ENCODE data around the gene ZNF74.
"Not testable (repeated sequence)": the region's sequence is repeated elsewhere in the genome, so short reads cannot be mapped to it uniquely, and the experiment has no call there.

ZNF74 gene

GRCh38 chr22:20393705-20394476, at the start of gene ZNF74:
TSS of gene ZNF74 (plus strand) at chr22:20394151. CDS start at chr22:20394629, 478 bp downstream.
- H3K27ac ChIP-seq = peak within 1 kb of the TSS; percentile 80
- TF ChIP-seq ZFX (IDR thresholded peaks at IDR 0.05) = peak; percentile 82
- TF ChIP-seq CTCF (conservative IDR thresholded peaks at IDR 0.05) = no peak

- not testable (repeated sequence) for H3K27ac ChIP-seq
Observed at GRCh38 chr22:20346553-20346952, 47.4 kb upstream of the ZNF74 start.

- not testable (repeated sequence) for H3K27ac ChIP-seq
Observed at GRCh38 chr22:20352536-20352935, 41.4 kb upstream of the ZNF74 start.

GRCh38 chr22:20354238-20354975, 39.5 kb upstream of the ZNF74 start:
- TF ChIP-seq CTCF (conservative IDR thresholded peaks at IDR 0.05) = no peak
- no peak for TF ChIP-seq ZFX (IDR thresholded peaks at IDR 0.05)
- no peak overlapping the region for H3K27ac ChIP-seq

- not testable (repeated sequence) for H3K27ac ChIP-seq
Observed at GRCh38 chr22:20355939-20356636, 37.9 kb upstream of the ZNF74 start.

GRCh38 chr22:20356906-20357305, 37.0 kb upstream of the ZNF74 start:
- not testable (repeated sequence) for H3K27ac ChIP-seq

GRCh38 chr22:20357967-20358366, 36.0 kb upstream of the ZNF74 start:
- not testable (repeated sequence) for H3K27ac ChIP-seq

GRCh38 chr22:20358503-20359239, 35.3 kb upstream of the ZNF74 start:
- H3K27ac ChIP-seq = not testable (repeated sequence)

- not testable (repeated sequence) for H3K27ac ChIP-seq
Observed at GRCh38 chr22:20360261-20360660, 33.7 kb upstream of the ZNF74 start.

- not testable (repeated sequence) for H3K27ac ChIP-seq
Observed at GRCh38 chr22:20360866-20361751, 32.8 kb upstream of the ZNF74 start.

GRCh38 chr22:20361752-20362229, 32.2 kb upstream of the ZNF74 start:
- H3K27ac ChIP-seq = not testable (repeated sequence)

GRCh38 chr22:20362403-20362802, 31.5 kb upstream of the ZNF74 start:
- H3K27ac ChIP-seq = not testable (repeated sequence)

- not testable (repeated sequence) for H3K27ac ChIP-seq
Observed at GRCh38 chr22:20364335-20365260, 29.4 kb upstream of the ZNF74 start.

- not testable (repeated sequence) for H3K27ac ChIP-seq
Observed at GRCh38 chr22:20366841-20367240, 27.1 kb upstream of the ZNF74 start.

- H3K27ac ChIP-seq = not testable (repeated sequence)
Observed at GRCh38 chr22:20368875-20369274, 25.1 kb upstream of the ZNF74 start.

GRCh38 chr22:20371687-20372086, 22.3 kb upstream of the ZNF74 start:
- H3K27ac ChIP-seq = not testable (repeated sequence)
